Activated naive CD8-positive, alpha-beta T cell treated with anti-CD3 and anti-CD28 coated beads, Interleukin-2, amount 50 U/mL, for 16 hours (primary cell): ENCODE results near the gene PPP1R12B.
"Not testable (repeated sequence)": the region's sequence is repeated elsewhere in the genome, so short reads cannot be mapped to it uniquely, and the experiment has no call there.

ENCODE experiments used
- DNase-seq: peaks from one replicate; pipeline ENCODE4 v3.0.0-alpha.2; 2020; ENCODE audit warnings: low read depth, low spot score

The PPP1R12B gene

GRCh38 chr1:202630096-202630495, 281.6 kb downstream of the PPP1R12B start:
- DNase-seq = not testable (repeated sequence)

GRCh38 chr1:202630541-202630940, 282.0 kb downstream of the PPP1R12B start:
- no peak for DNase-seq

- no peak for DNase-seq
Observed at GRCh38 chr1:202631076-202631923, 282.8 kb downstream of the PPP1R12B start.

- DNase-seq = no peak
Observed at GRCh38 chr1:202632241-202632640, 283.7 kb downstream of the PPP1R12B start.

GRCh38 chr1:202636171-202636570, 287.7 kb downstream of the PPP1R12B start:
- DNase-seq = not testable (repeated sequence)

GRCh38 chr1:202637321-202638018, 289.0 kb downstream of the PPP1R12B start:
- not testable (repeated sequence) for DNase-seq

- DNase-seq = no peak
Observed at GRCh38 chr1:202638019-202638700, 289.7 kb downstream of the PPP1R12B start.

GRCh38 chr1:202638701-202639305, 290.3 kb downstream of the PPP1R12B start:
- not testable (repeated sequence) for DNase-seq

- no peak for DNase-seq
Observed at GRCh38 chr1:202639500-202639899, 291.0 kb downstream of the PPP1R12B start.

- DNase-seq = no peak
Observed at GRCh38 chr1:202642212-202642611, 293.7 kb downstream of the PPP1R12B start.
